NCI-H187 (cell line): ENCODE measurements around the gene ABHD2.

ENCODE experiments used
- DNase-seq, 2 experiments: peaks; one replicate each; lab custom pipeline; 2025; lab: John Stamatoyannopoulos, UW

Gene ABHD2

DNA sequence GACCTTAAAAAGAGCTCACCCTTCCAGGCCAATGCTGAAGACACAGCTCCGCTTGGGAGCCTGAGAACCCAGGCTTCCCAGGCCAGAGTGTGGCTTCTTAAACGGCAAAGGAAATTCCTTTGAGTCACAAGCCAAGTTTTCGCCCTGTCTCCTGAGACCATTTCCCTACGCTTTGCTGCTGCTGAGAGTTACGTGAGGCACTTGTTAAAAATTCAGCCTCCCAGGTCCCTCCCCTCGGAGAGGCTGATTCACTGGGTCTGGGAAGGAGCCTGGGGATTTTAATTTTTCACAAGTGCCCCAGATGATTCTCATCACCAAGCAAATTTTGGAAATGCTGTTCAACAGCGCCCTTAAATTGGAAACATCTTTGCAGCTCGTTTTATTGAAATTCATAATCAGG, 107.6 kb downstream of the ABHD2 start:
- no peak for DNase-seq

GRCh38 chr15:89196241-89196640, 108.0 kb downstream of the ABHD2 start:
- DNase-seq: no peak

- no peak for DNase-seq
These were observed 108.7 kb downstream of the ABHD2 start for GRCh38 chr15:89196994-89197393.

DNA sequence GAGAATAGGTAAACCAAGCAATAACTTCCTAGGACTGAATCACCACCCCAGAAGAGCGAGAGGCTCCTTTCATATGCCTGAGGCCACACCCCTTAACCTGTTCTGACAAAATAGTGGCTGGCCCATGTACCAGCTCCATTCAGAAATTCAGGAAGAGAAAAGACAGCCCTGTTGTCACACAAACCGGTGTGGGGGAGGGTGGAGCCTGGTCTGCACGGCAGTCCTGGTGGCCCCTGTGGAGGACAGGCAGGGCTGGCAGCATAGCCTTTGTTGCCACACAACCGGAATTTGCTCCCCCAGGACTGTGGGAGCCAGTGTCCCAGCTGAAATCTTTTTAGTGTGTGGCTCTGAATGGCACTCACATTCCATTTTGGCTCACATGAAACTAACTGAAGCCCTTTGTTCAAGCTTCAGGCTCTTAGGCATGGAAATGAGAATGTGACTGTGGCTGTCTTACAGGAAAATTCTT, 109.3 kb downstream of the ABHD2 start:
- no peak for DNase-seq

- no peak for DNase-seq
These were observed 109.9 kb downstream of the ABHD2 start for GRCh38 chr15:89198196-89198595.

- no peak for DNase-seq
These were observed 110.7 kb downstream of the ABHD2 start for GRCh38 chr15:89198934-89199333.

- no peak for DNase-seq
These were observed 111.5 kb downstream of the ABHD2 start for GRCh38 chr15:89199746-89200145.

DNA sequence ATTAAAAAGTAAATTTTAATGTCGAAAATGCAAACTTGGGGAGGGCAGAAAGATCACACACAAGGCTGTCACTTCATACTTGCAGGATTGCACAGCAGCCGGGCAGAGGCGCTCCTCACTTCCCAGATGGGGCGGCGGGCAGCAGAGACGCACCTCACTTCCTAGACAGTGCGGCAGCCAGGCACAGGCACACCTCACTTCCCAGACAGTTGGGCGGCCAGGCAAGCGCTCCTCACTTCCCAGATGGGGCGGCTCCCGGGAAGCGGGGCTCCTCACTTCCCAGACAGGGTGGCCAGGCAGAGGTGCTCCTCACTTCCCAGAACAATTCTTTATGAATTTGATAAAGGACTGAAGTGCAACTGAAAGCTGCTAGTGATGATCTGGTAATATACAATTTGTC, 111.9 kb downstream of the ABHD2 start:
- no peak for DNase-seq

DNA sequence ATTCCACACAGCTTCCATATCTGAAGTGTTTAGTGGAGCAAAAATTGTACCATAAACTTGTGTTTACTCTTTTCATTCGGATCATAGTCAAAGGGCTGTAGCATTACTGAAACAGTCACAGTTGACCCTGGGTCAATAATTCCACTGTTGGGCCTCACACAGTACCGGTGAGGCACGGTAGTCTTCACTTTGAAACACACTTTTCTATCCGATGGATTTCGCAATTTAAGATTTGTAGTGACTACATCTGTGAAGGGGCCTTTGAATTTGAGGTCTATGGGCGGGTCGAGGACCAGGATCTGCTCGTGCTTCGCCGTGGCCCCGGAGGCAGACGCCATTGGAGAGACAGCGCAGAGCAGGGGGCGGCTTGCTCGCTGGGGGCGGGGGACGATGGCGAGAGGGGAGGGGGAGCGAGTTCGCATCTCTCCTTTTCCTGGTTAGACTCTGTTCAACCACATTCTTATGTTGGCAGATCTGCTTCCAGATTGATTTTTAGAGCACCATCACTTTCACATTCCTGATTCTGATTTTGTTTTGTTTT, 113.3 kb downstream of the ABHD2 start:
- DNase-seq: no peak

- no peak for DNase-seq
These were observed 115.5 kb downstream of the ABHD2 start for GRCh38 chr15:89203705-89204273.

DNA sequence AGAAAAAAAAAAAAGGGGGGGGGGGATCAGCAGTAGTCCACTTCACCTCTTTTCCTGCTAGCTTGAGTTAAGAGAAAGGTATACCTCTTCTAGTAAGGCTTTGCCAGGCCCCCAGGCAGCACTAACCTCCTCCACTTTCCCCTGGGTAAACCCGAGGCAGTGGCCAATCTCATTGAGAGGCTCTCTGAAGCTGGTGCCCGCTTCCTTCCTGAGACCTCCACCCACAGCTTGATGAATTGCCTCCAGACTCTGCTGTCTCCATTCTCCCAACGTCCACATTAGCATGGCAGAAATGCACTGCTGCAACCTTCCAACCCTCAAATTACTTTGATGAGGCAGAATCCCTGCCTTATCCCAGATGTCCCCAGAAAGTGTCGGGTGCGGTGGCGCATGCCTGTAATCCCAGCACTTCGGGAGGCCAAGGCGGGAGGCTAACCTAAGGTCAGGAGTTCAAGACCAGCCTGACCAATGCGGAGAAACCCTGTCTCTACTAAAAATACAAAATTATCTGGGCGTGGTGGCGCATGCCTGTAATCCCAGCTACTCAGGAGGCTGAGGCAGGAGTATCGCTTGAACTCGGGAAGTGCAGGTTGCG, 117.8 kb downstream of the ABHD2 start:
- no peak for DNase-seq

GRCh38 chr15:89206908-89207331, 118.7 kb downstream of the ABHD2 start:
- peak; percentile 18 to 34 for DNase-seq

DNA sequence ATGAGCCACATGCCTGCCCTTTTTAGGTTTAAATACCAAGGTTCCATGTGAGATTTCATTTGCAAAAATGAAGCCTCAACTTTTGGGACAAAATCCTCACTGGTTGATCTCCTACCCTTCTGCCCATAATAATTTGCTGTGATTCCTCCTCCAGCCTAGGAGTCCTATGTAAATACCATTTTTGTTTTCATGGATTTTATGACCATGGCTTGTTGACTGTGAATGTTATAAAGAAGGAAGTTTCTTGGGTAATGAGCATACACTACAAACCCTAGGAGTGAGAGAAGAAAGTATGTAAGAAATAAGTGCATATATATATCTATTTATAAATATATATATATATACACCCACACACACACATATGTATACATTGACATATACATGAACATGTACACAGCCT, 120.0 kb downstream of the ABHD2 start:
- no peak for DNase-seq

DNA sequence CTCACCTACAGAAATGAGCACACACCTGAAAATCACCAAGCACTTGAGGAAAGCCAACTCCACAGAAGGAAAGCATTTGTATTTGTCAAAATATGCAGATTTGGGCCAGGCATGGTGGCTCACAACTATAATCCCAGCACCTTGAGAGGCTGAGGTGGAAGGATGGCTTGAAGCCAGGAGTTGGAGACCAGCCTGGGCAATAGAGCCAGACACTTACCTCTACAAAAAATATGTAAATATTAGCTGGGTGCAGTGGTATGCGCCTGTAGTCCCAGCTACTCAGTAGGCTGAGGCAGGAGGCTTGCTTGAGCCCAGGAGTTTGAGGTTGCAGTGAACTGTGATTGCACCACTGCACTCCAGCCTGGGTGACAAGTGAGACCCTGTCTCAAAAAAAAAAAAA, 120.8 kb downstream of the ABHD2 start:
- DNase-seq: no peak

GRCh38 chr15:89211678-89212170, 123.5 kb downstream of the ABHD2 start:
- DNase-seq: no peak

DNA sequence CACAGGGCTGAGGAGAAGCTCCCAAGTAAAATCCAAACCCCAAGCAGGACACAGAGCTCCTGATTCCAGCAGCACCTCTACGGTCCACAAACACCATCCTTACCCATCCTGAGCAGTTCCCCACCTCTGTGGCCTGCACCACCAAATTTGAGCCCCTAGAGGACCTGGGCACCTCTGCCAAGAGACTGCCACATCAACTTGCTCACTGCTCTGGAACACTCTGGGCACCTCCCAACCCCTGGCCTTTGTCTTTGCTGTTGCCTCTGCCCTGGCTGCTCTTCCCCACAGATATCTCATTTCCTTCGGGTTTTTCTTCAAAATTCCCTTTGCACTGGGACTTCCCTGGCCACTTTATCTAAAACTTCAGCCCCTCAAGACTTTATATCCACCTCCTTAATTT, 127.4 kb downstream of the ABHD2 start:
- DNase-seq: no peak

GRCh38 chr15:89217031-89217430, 128.8 kb downstream of the ABHD2 start:
- no peak for DNase-seq

- no peak for DNase-seq
These were observed 129.6 kb downstream of the ABHD2 start for GRCh38 chr15:89217686-89218376.

DNA sequence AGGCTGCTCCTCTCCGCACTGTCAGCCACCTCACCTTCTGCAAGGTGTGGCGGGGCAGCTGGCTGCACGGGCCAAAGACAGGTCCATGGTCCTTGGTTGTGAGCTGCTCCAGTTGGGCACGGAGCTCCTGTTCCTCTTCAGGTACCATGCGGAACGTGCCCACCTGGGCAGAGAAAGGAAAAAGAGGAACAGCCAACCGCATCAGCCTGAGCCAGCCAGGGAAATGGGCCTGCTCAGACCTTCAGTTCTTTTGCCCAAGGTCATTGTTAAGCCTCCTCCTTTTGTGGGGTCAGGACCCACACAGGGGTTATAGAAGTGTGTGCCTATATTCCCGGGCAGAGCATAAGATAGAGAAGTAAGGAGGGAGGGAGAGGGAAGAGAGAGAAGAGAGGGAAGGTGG, 130.3 kb downstream of the ABHD2 start:
- no peak for DNase-seq

DNA sequence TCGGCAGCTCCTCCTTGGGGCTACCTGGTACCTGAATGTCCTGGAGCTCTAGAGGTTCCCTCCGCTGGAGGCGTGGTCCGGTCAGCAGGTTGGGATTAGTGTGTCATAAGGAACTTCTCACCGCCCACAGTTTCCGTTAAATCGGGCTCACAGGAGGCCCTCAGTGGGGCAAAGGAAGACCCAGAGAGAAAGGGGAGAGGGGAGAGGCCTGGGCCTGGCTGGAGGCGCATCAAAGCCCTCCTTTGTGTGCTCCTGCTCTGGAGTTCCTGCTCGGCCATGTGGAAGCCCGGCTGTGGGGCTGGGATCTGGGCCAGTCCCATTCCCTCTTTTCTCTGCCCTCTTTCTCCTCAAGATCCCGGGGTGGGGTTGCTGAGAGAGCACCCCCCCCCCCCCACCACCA, 133.3 kb downstream of the ABHD2 start, which contains the start of gene RLBP1:
TSS of gene RLBP1 (minus strand) at position 37 of the 400 bp plus-strand sequence. CDS start 2,604 bp downstream, outside the sequence.
- no peak for DNase-seq

- DNase-seq: no peak
These were observed 137.3 kb downstream of the ABHD2 start for GRCh38 chr15:89225588-89225987.

DNA sequence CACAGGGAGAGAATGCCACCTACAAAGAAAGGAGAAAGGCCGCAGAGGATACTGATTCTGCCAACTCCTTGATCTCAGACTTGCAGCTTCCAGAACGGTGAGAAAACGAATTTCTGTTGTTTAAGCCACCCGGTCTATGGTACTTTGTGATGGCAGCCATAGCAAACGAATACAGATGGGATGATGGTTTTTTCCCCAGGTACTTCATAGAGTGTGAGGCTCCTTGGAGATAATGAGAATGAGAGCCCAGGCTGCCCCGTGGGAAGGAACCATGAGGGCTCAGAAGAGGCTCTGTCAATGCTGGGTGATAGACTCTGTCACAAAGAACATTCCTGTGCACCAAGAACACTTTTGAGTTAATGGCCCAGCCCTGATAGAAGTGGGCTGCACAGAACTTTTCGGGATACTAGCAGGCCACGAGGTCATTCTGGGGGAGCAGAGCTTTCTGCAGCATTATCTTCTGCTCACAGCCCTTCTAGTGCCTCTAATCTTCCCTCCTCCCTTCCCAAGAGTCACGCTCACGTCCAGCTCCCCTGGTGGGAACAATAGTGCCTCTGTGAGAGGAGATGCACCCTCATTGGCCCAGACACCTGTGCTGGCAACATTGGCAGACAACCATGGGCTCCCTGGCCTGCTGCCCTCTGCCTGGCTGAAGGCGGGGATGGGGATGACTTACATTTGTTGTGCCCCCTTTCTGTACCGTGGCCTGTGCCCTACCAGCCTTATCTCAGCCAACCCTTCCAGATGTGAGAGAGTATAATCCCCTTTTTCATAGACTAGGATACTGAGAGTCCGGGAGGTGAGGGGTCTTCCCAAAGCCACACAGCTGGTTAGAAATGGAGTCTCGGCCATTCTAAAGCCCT, 138.3 kb downstream of the ABHD2 start:
- DNase-seq: no peak
